ENCODE results near the gene CYTH3. TPM values are rescaled to one million over a fixed set of nuclear protein-coding genes. Genes with fewer than 3 reads are reported as not detected.

The CYTH3 gene
- total and polyA plus RNA-seq, 7 donors = 6.1 to 15.0 (median 13.5) TPM

- 41 to 50% (median 44%) methylated on average over 8 of the region's 8 CpGs for WGBS, 3 donors
- intact Hi-C loops (cut with DNase I) = loop anchor here in 1 of 2 donors (5.0 kb wide), 1 partner anchor 110 kb away; the partner anchor contains the start of gene CYTH3
- Histone ChIP-seq H3K36me3 (ENCODE audit: insufficient read depth in 1 of 2, low read depth in 1 of 2) (peaks cover 0 to 71% of the 10 kb centered on the region in 2 donors), H3K27ac (peak overlapping the region; percentile 13), H3K9me3 (no peaks in the 10 kb centered on the region), H3K4me3 (no peak overlapping the region), H3K4me1 (peaks cover 7% of the 10 kb centered on the region), H3K27me3 (ENCODE audit: insufficient read depth in 3 of 3, low read length in 2 of 3) (no peaks in the 10 kb centered on the region)
- no peak for TF ChIP-seq CTCF (IDR thresholded peaks at IDR 0.05)
- ATAC-seq (peak; percentile 11 to 75 (median 51)), DNase-seq (peak; percentile 64 to 82)
These were observed 110.1 kb downstream of the CYTH3 start for GRCh38 chr7:6162331-6162620.

GRCh38 chr7:6161463-6162330 is 110.7 kb downstream of the CYTH3 start:
- Histone ChIP-seq H3K36me3 (ENCODE audit: insufficient read depth in 1 of 2, low read depth in 1 of 2) (peaks cover 0 to 77% of the 10 kb centered on the region in 2 donors), H3K4me3 (no peak overlapping the region), H3K9me3 (no peaks in the 10 kb centered on the region), H3K27ac (peak overlapping the region; percentile 13), H3K4me1 (peaks cover 4% of the 10 kb centered on the region), H3K27me3 (ENCODE audit: insufficient read depth in 3 of 3, low read length in 2 of 3) (no peaks in the 10 kb centered on the region)
- ATAC-seq (no peak), DNase-seq (no peak)
- 57 to 71% (median 59%) methylated on average over 15 of the region's 15 CpGs for WGBS, 3 donors
- intact Hi-C loops (cut with DNase I) = loop anchor here in 1 of 2 donors (5.0 kb wide), 1 partner anchor 111 kb away; the partner anchor contains the start of gene CYTH3
- no peak for TF ChIP-seq CTCF (IDR thresholded peaks at IDR 0.05)

- Histone ChIP-seq H3K36me3 (ENCODE audit: insufficient read depth in 1 of 2, low read depth in 1 of 2) (peaks cover 0 to 86% of the 10 kb centered on the region in 2 donors), H3K27ac (no peak overlapping the region), H3K4me3 (no peak overlapping the region), H3K27me3 (ENCODE audit: insufficient read depth in 3 of 3, low read length in 2 of 3) (no peaks in the 10 kb centered on the region), H3K4me1 (no peaks in the 10 kb centered on the region), H3K9me3 (no peaks in the 10 kb centered on the region)
- TF ChIP-seq CTCF (IDR thresholded peaks at IDR 0.05) = peak; percentile 76
- peak; percentile 78 to 86 (median 84) for ATAC-seq
- WGBS, 3 donors = 13 to 22% (median 18%) methylated on average over 14 to 15 of the region's 15 CpGs
- intact Hi-C loops (cut with DNase I) = loop anchor here (1.0 to 5.0 kb wide), 2 partner anchors 112 to 163 kb away; partner anchors contain the start of gene CYTH3 (in 1 of the 2)
- peak; percentile 71 to 87 for DNase-seq
These were observed 112.2 kb downstream of the CYTH3 start for GRCh38 chr7:6160191-6160623.

GRCh38 chr7:6159524-6160031 is 112.8 kb downstream of the CYTH3 start:
- DNase-seq = no peak
- no peak overlapping the region for H3K4me3 ChIP-seq
- 66 to 74% (median 67%) methylated on average over 24 of the region's 24 CpGs for WGBS, 3 donors
- no peaks in the 10 kb centered on the region for H3K4me1 ChIP-seq
- no peaks in the 10 kb centered on the region for H3K9me3 ChIP-seq
- no peak overlapping the region for H3K27ac ChIP-seq
- H3K36me3 ChIP-seq (ENCODE audit: insufficient read depth in 1 of 2, low read depth in 1 of 2) = peaks cover 0 to 86% of the 10 kb centered on the region in 2 donors
- ATAC-seq = peak in 2 of 4 donors; percentile 2 to 6
- no peaks in the 10 kb centered on the region for H3K27me3 ChIP-seq (ENCODE audit: insufficient read depth in 3 of 3, low read length in 2 of 3)
- TF ChIP-seq CTCF (IDR thresholded peaks at IDR 0.05) = no peak
- intact Hi-C loops (cut with DNase I) = loop anchor here (1.0 to 5.0 kb wide), 4 partner anchors 113 to 278 kb away; partner anchors contain the start of gene CYTH3 (in 1 of the 2)
